Esophagus muscularis mucosa (tissue), 3 donors: ENCODE measurements around the gene BRD3OS.

Experiments
- POLR2A ChIP-seq: fragments of 450-650 bp; IDR thresholded peaks from one replicate; pipeline ENCODE4 v1.6.1; 2017; ENCODE audit warnings: antibody characterized with exemption, moderate library complexity, mild to moderate bottlenecking, low read depth
- TF ChIP-seq, protein P1 (sequence below), 3 experiments: fragments of 200-600 bp in 2 of 3; fragments of 450-650 bp in 1 of 3; sonication (generic) in 2 of 3; IDR thresholded peaks; one replicate each; pipeline ENCODE4 v1.5.1; 2017 to 2019; ENCODE audit warnings: antibody characterized with exemption in 3 of 3, mild to moderate bottlenecking in 2 of 3, moderate library complexity in 1 of 3

DNA sequence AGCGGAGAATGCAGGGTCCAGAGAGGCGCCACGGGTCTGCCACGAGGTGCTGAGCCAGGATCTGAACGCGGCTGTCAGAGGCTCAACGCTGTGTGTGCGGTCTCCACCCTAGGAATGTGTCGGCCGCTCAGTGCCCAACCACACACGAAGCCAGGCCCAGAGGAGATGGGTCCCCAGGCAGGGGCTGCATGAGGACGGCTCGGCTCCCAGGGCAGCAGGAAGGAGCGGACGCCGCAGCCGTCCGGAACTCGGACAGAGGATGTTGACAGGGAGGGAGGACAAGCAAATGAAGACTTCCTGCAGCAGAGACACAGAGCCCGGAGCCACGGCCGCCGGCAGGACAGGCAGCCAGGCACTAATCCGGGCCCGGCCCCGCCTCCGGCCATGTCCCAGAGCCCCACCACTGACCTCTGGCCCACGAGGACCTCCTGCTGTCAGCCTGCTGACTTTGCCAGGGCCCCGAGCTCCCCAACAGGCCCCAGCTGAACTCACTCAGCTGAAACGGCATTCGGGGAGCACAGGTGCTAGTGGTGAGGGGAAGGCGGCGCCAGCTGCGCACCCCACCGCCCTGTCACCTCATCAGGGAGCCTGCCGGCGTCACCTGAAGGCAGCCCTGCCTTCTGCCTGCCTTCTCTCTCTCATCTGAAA lies 45.9 kb upstream of the BRD3OS start:
- no peak for TF ChIP-seq POLR2A
- TF ChIP-seq, protein P1, sequence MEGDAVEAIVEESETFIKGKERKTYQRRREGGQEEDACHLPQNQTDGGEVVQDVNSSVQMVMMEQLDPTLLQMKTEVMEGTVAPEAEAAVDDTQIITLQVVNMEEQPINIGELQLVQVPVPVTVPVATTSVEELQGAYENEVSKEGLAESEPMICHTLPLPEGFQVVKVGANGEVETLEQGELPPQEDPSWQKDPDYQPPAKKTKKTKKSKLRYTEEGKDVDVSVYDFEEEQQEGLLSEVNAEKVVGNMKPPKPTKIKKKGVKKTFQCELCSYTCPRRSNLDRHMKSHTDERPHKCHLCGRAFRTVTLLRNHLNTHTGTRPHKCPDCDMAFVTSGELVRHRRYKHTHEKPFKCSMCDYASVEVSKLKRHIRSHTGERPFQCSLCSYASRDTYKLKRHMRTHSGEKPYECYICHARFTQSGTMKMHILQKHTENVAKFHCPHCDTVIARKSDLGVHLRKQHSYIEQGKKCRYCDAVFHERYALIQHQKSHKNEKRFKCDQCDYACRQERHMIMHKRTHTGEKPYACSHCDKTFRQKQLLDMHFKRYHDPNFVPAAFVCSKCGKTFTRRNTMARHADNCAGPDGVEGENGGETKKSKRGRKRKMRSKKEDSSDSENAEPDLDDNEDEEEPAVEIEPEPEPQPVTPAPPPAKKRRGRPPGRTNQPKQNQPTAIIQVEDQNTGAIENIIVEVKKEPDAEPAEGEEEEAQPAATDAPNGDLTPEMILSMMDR (IDR thresholded peaks at IDR 0.05): no peak
